Neutrophil (primary cell): ENCODE results near the gene RCC1.
"Not testable (repeated sequence)": the region's sequence is repeated elsewhere in the genome, so short reads cannot be mapped to it uniquely, and the experiment has no call there.

Experiments
- H3K27ac ChIP-seq: fragments of 200-600 bp; sonication (generic); 2 replicates; pipeline ENCODE4 v1.5.1; 2016; ENCODE audit warnings: mild to moderate bottlenecking, moderate library complexity
- H3K27me3 ChIP-seq: fragments of 200-600 bp; sonication (generic); 2 replicates; pipeline ENCODE4 v1.6.0; 2016; ENCODE audit warnings: mild to moderate bottlenecking
- H3K36me3 ChIP-seq: fragments of 200-600 bp; sonication (generic); 2 replicates; pipeline ENCODE4 v1.5.1; 2017
- H3K4me1 ChIP-seq, 2 experiments: fragments of 200-600 bp in 1 of 2; sonication (generic) in 1 of 2; 1 replicate in 1 of 2; 2 replicates in 1 of 2; pipeline versions ENCODE4 v1.5.1 to v1.6.1; 2013 to 2016; ENCODE audit warnings: low read depth in 1 of 2, low read length in 1 of 2, mild to moderate bottlenecking in 1 of 2, moderate library complexity in 1 of 2; ENCODE audit not compliant: control insufficient read depth in 1 of 2, insufficient read depth in 1 of 2
- H3K4me3 ChIP-seq, 2 experiments: fragments of 200-600 bp in 1 of 2; sonication (generic) in 1 of 2; 1 replicate in 1 of 2; 2 replicates in 1 of 2; pipeline ENCODE4 v1.5.1; 2013 to 2016; ENCODE audit warnings: low read depth in 1 of 2, low read length in 1 of 2, mild to moderate bottlenecking in 1 of 2, moderate library complexity in 1 of 2
- H3K9me3 ChIP-seq: fragments of 200-600 bp; sonication (generic); 2 replicates; pipeline ENCODE4 v1.5.1; 2016
- TF ChIP-seq, protein P1 (sequence below): fragments of 200-600 bp; sonication (generic); IDR thresholded peaks from 2 replicates; pipeline ENCODE4 v1.5.1; 2016; ENCODE audit warnings: antibody characterized with exemption

Gene RCC1

GRCh38 chr1:28512058-28512611 lies 6.3 kb downstream of the RCC1 start:
- Histone ChIP-seq H3K27ac (no peak overlapping the region), H3K9me3 (no peaks in the 10 kb centered on the region), H3K4me3 (no peak overlapping the region), H3K4me1 (peaks cover 34 to 37% of the 10 kb centered on the region in 2 experiments), H3K36me3 (peaks cover 49% of the 10 kb centered on the region), H3K27me3 (no peaks in the 10 kb centered on the region)
- TF ChIP-seq, protein P1, sequence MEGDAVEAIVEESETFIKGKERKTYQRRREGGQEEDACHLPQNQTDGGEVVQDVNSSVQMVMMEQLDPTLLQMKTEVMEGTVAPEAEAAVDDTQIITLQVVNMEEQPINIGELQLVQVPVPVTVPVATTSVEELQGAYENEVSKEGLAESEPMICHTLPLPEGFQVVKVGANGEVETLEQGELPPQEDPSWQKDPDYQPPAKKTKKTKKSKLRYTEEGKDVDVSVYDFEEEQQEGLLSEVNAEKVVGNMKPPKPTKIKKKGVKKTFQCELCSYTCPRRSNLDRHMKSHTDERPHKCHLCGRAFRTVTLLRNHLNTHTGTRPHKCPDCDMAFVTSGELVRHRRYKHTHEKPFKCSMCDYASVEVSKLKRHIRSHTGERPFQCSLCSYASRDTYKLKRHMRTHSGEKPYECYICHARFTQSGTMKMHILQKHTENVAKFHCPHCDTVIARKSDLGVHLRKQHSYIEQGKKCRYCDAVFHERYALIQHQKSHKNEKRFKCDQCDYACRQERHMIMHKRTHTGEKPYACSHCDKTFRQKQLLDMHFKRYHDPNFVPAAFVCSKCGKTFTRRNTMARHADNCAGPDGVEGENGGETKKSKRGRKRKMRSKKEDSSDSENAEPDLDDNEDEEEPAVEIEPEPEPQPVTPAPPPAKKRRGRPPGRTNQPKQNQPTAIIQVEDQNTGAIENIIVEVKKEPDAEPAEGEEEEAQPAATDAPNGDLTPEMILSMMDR, result no peak

GRCh38 chr1:28514445-28514933 lies 8.6 kb downstream of the RCC1 start:
- not testable (repeated sequence) for H3K27ac ChIP-seq, H3K4me3 ChIP-seq, H3K27me3 ChIP-seq, H3K9me3 ChIP-seq
- Histone ChIP-seq H3K4me1 (peaks cover 28 to 33% of the 10 kb centered on the region in 2 experiments), H3K36me3 (peaks cover 36% of the 10 kb centered on the region)

GRCh38 chr1:28516518-28516956 lies 10.7 kb downstream of the RCC1 start:
- Histone ChIP-seq H3K27ac (no peak overlapping the region), H3K36me3 (peaks cover 16% of the 10 kb centered on the region), H3K4me1 (peaks cover 16 to 19% of the 10 kb centered on the region in 2 experiments), H3K4me3 (no peak overlapping the region), H3K27me3 (no peaks in the 10 kb centered on the region), H3K9me3 (no peaks in the 10 kb centered on the region)
- TF ChIP-seq, protein P1, result no peak

GRCh38 chr1:28517649-28517999 lies 11.8 kb downstream of the RCC1 start:
- TF ChIP-seq, protein P1, result no peak
- Histone ChIP-seq H3K27ac (peak overlapping the region; percentile 79), H3K9me3 (no peaks in the 10 kb centered on the region), H3K36me3 (peaks cover 10% of the 10 kb centered on the region), H3K4me1 (peaks cover 16 to 19% of the 10 kb centered on the region in 2 experiments), H3K27me3 (no peaks in the 10 kb centered on the region), H3K4me3 (peak overlapping the region; percentile 78 to 79)

GRCh38 chr1:28518000-28518744 lies 12.3 kb downstream of the RCC1 start:
- Histone ChIP-seq H3K36me3 (peaks cover 10% of the 10 kb centered on the region), H3K27me3 (no peaks in the 10 kb centered on the region), H3K27ac (peak overlapping the region; percentile 79), H3K4me1 (peaks cover 16 to 19% of the 10 kb centered on the region in 2 experiments), H3K4me3 (peak overlapping the region; percentile 78 to 79), H3K9me3 (no peaks in the 10 kb centered on the region)
- TF ChIP-seq, protein P1, result peak; percentile 98

GRCh38 chr1:28518745-28519341 lies 13.0 kb downstream of the RCC1 start:
- peaks cover 16 to 19% of the 10 kb centered on the region in 2 experiments for H3K4me1 ChIP-seq
- no peaks in the 10 kb centered on the region for H3K27me3 ChIP-seq
- peak overlapping the region; percentile 78 to 79 for H3K4me3 ChIP-seq
- peaks cover 7% of the 10 kb centered on the region for H3K36me3 ChIP-seq
- TF ChIP-seq, protein P1, result no peak
- no peaks in the 10 kb centered on the region for H3K9me3 ChIP-seq
- H3K27ac ChIP-seq, result peak overlapping the region; percentile 79
